ENCODE results near the gene SZRD1.
"Not testable (repeated sequence)": the region's sequence is repeated elsewhere in the genome, so short reads cannot be mapped to it uniquely, and the experiment has no call there.

Gene SZRD1

DNA sequence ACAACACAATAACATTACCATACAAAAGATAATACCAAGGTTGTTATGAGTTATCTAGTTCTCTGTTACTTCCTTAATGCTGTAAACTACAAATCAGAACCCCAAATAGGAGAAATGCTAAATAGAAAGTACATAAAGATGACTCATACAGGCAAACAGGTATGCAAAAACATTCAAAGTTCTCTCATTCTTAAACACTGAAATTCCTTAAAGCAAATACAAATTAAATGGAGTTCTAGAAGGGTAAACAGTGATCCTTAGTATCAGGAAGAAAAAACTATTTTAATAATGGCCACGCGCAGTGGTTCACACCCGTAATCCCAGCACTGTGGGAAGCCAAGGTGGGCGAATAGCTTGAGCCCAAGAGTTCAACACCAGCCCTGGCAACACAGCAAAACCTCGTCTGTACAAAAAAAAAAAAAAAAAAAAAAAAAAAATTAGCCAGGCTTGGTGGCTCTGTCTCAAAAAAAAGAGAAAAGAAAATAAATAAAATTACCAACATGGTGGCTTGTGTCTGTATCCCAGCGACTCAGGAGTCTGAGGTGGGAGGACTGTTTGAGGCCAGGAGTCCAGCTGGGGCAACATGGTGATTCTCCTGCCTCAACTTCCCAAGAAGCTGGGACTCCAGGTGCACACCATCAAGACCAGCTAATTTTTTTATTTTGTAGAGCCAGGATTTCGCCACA lies 32.2 kb upstream of the SZRD1 start:
- Histone ChIP-seq H3K27me3 (no peaks in the 10 kb centered on the region), H3K27ac (no peak overlapping the region), H3K9me3 (no peaks in the 10 kb centered on the region), H3K36me3 (no peaks in the 10 kb centered on the region), H3K4me1 (ENCODE audit: control insufficient read depth in 1 of 2, insufficient read depth in 1 of 2, low read depth in 1 of 2, low read length in 1 of 2) (peaks cover 0 to 4% of the 10 kb centered on the region in 2 experiments), H3K4me3 (ENCODE audit: low read depth in 1 of 2, low read length in 1 of 2) (no peak overlapping the region)
- TF ChIP-seq, protein P1, sequence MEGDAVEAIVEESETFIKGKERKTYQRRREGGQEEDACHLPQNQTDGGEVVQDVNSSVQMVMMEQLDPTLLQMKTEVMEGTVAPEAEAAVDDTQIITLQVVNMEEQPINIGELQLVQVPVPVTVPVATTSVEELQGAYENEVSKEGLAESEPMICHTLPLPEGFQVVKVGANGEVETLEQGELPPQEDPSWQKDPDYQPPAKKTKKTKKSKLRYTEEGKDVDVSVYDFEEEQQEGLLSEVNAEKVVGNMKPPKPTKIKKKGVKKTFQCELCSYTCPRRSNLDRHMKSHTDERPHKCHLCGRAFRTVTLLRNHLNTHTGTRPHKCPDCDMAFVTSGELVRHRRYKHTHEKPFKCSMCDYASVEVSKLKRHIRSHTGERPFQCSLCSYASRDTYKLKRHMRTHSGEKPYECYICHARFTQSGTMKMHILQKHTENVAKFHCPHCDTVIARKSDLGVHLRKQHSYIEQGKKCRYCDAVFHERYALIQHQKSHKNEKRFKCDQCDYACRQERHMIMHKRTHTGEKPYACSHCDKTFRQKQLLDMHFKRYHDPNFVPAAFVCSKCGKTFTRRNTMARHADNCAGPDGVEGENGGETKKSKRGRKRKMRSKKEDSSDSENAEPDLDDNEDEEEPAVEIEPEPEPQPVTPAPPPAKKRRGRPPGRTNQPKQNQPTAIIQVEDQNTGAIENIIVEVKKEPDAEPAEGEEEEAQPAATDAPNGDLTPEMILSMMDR (IDR thresholded peaks at IDR 0.05), result no peak

GRCh38 chr1:16338961-16339360 lies 28.1 kb upstream of the SZRD1 start:
- peaks cover 0 to 7% of the 10 kb centered on the region in 2 experiments for H3K4me1 ChIP-seq (ENCODE audit: control insufficient read depth in 1 of 2, insufficient read depth in 1 of 2, low read depth in 1 of 2, low read length in 1 of 2)
- TF ChIP-seq, protein P1 (IDR thresholded peaks at IDR 0.05), result no peak
- no peaks in the 10 kb centered on the region for H3K27me3 ChIP-seq
- H3K4me3 ChIP-seq (ENCODE audit: low read depth in 1 of 2, low read length in 1 of 2), result no peak overlapping the region
- H3K9me3 ChIP-seq, result no peaks in the 10 kb centered on the region
- H3K36me3 ChIP-seq, result no peaks in the 10 kb centered on the region
- H3K27ac ChIP-seq, result no peak overlapping the region

DNA sequence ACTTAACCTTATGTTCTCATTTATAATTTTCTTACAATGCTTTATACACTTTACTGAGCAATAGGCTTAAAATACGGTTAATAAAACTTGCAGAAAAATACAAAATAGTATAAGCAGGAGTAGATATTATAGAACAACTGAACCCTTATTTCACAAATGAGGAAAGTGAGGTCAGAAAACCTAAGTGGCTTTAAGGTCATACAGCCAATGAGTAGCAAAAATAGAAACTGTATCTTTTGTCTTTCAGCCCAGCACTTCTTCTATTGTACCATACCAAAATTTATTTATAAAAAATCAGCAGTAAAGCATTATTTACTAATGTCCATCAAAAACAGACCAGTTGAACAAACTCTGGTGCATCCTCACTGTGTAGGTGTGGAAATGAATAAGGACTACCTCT lies 26.4 kb upstream of the SZRD1 start:
- Histone ChIP-seq H3K4me1 (ENCODE audit: control insufficient read depth in 1 of 2, insufficient read depth in 1 of 2, low read depth in 1 of 2, low read length in 1 of 2) (peaks cover 0 to 3% of the 10 kb centered on the region in 2 experiments), H3K9me3 (no peaks in the 10 kb centered on the region), H3K27me3 (no peaks in the 10 kb centered on the region), H3K4me3 (ENCODE audit: low read depth in 1 of 2, low read length in 1 of 2) (no peak overlapping the region), H3K36me3 (no peaks in the 10 kb centered on the region), H3K27ac (no peak overlapping the region)
- TF ChIP-seq, protein P1 (IDR thresholded peaks at IDR 0.05), result no peak

GRCh38 chr1:16342331-16343062 lies 24.5 kb upstream of the SZRD1 start:
- Histone ChIP-seq H3K4me3 (ENCODE audit: low read depth in 1 of 2, low read length in 1 of 2) (no peak overlapping the region), H3K27ac (peak overlapping the region; percentile 52), H3K4me1 (ENCODE audit: control insufficient read depth in 1 of 2, insufficient read depth in 1 of 2, low read depth in 1 of 2, low read length in 1 of 2) (peaks cover 0 to 3% of the 10 kb centered on the region in 2 experiments), H3K9me3 (no peaks in the 10 kb centered on the region), H3K27me3 (no peaks in the 10 kb centered on the region), H3K36me3 (no peaks in the 10 kb centered on the region)
- TF ChIP-seq, protein P1 (IDR thresholded peaks at IDR 0.05), result no peak

- H3K9me3 ChIP-seq; H3K36me3 ChIP-seq; H3K4me1 ChIP-seq (ENCODE audit: control insufficient read depth in 1 of 2, insufficient read depth in 1 of 2, low read depth in 1 of 2, low read length in 1 of 2); H3K4me3 ChIP-seq (ENCODE audit: low read depth in 1 of 2, low read length in 1 of 2); H3K27me3 ChIP-seq: not testable (repeated sequence)
- H3K27ac ChIP-seq, result peak overlapping the region; percentile 52
Observed at GRCh38 chr1:16343276-16343675, 23.8 kb upstream of the SZRD1 start.
